H1 (cell line): Measurements from ENCODE around the gene S100G.

Experiments used
- CEBPB ChIP-seq: IDR thresholded peaks from 2 replicates; pipeline ENCODE4 v1.6.1; 2012; ENCODE audit warnings: low read depth, low read length
- CHD2 ChIP-seq: IDR thresholded peaks from 2 replicates; pipeline ENCODE4 v1.6.1; 2012; ENCODE audit warnings: low read length, improper control_type of control experiment
- CTBP2 ChIP-seq: IDR thresholded peaks from 2 replicates; pipeline ENCODE4 v1.7.0; 2011; ENCODE audit warnings: borderline replicate concordance, mild to moderate bottlenecking, moderate library complexity, mixed read lengths, low read length; ENCODE audit not compliant: insufficient read depth, insufficient read length
- CTCF ChIP-seq, 3 experiments: IDR thresholded peaks; 1 replicate in 2 of 3; 2 replicates in 1 of 3; pipeline versions ENCODE4 v1.5.1 to v1.6.1; 2011; ENCODE audit warnings: low read length in 3 of 3, mild to moderate bottlenecking in 3 of 3, inconsistent platforms in 2 of 3, low read depth in 1 of 3, moderate library complexity in 1 of 3; ENCODE audit not compliant: insufficient read depth in 1 of 3; ENCODE audit errors: control extremely low read depth in 1 of 3
- EGR1 ChIP-seq: IDR thresholded peaks from 2 replicates; pipeline ENCODE4 v1.6.1; 2011; ENCODE audit warnings: low read depth, low read length, borderline replicate concordance
- EP300 ChIP-seq, 2 experiments: IDR thresholded peaks; 1 replicate in 1 of 2; 2 replicates in 1 of 2; pipeline ENCODE4 v1.6.1; 2011 to 2012; ENCODE audit warnings: low read depth in 2 of 2, low read length in 2 of 2, mild to moderate bottlenecking in 2 of 2, borderline replicate concordance in 1 of 2, inconsistent platforms in 1 of 2, moderate library complexity in 1 of 2
- EZH2 ChIP-seq: fragments of 200-600 bp; sonication (generic); IDR thresholded peaks from 2 replicates; pipeline ENCODE4 v1.7.1; 2012; ENCODE audit warnings: low read depth, mild to moderate bottlenecking, moderate library complexity, low read length, inconsistent platforms; ENCODE audit not compliant: severe bottlenecking
- FOSL1 ChIP-seq: IDR thresholded peaks from 2 replicates; pipeline ENCODE4 v1.6.1; 2011; ENCODE audit warnings: mild to moderate bottlenecking, low read depth, low read length, moderate library complexity; ENCODE audit not compliant: insufficient read depth
- JUND ChIP-seq: IDR thresholded peaks from 2 replicates; pipeline ENCODE4 v1.6.1; 2011; ENCODE audit warnings: mild to moderate bottlenecking, improper control_type of control experiment, low read length
- MAFK ChIP-seq: IDR thresholded peaks from 2 replicates; pipeline ENCODE4 v1.6.1; 2012; ENCODE audit warnings: low read depth, mild to moderate bottlenecking, improper control_type of control experiment, low read length
- POLR2A ChIP-seq, 2 experiments: IDR thresholded peaks; 1 replicate in 1 of 2; 2 replicates in 1 of 2; pipeline ENCODE4 v1.6.1; 2011; ENCODE audit warnings: low read depth in 2 of 2, low read length in 2 of 2, mild to moderate bottlenecking in 2 of 2; ENCODE audit errors: control extremely low read depth in 1 of 2
- RAD21 ChIP-seq, 2 experiments: IDR thresholded peaks in 1 of 2; conservative IDR thresholded peaks in 1 of 2; 2 replicates each; pipeline ENCODE4 v1.6.1; 2011; ENCODE audit warnings: low read depth in 2 of 2, low read length in 2 of 2, improper control_type of control experiment in 1 of 2, inconsistent platforms in 1 of 2, mild to moderate bottlenecking in 1 of 2, moderate library complexity in 1 of 2
- RXRA ChIP-seq: IDR thresholded peaks from 2 replicates; pipeline ENCODE4 v1.6.1; 2011; ENCODE audit warnings: low read depth, mild to moderate bottlenecking, low read length, moderate library complexity; ENCODE audit not compliant: insufficient read depth
- SIN3A ChIP-seq, 2 experiments: IDR thresholded peaks in 1 of 2; conservative IDR thresholded peaks in 1 of 2; 2 replicates each; pipeline ENCODE4 v1.6.1; 2011 to 2012; ENCODE audit warnings: low read length in 2 of 2, improper control_type of control experiment in 1 of 2, low read depth in 1 of 2, mild to moderate bottlenecking in 1 of 2

- no peak for TF ChIP-seq SIN3A (conservative IDR thresholded peaks at IDR 0.05 in 1 of 2, IDR thresholded peaks at IDR 0.05 in 1 of 2; ENCODE audit: low read depth in 1 of 2, low read length in 2 of 2)
- TF ChIP-seq FOSL1, result no peak
- TF ChIP-seq POLR2A (IDR thresholded peaks at IDR 0.05; ENCODE audit: control extremely low read depth in 1 of 2, low read depth in 2 of 2, low read length in 2 of 2), result no peak
- no peak for TF ChIP-seq CEBPB
- no peak for TF ChIP-seq RAD21 (IDR thresholded peaks at IDR 0.05 in 1 of 2, conservative IDR thresholded peaks at IDR 0.05 in 1 of 2; ENCODE audit: low read depth in 2 of 2, low read length in 2 of 2)
- no peak for TF ChIP-seq EP300 (IDR thresholded peaks at IDR 0.05; ENCODE audit: borderline replicate concordance in 1 of 2, low read depth in 2 of 2, low read length in 2 of 2)
- TF ChIP-seq CTCF (IDR thresholded peaks at IDR 0.05; ENCODE audit: control extremely low read depth in 1 of 3, insufficient read depth in 1 of 3, low read depth in 1 of 3, low read length in 3 of 3), result no peak
- TF ChIP-seq MAFK, result no peak
- no peak for TF ChIP-seq EZH2
- TF ChIP-seq CTBP2, result no peak
- no peak for TF ChIP-seq EGR1
- TF ChIP-seq JUND, result no peak
- TF ChIP-seq CHD2, result no peak
- TF ChIP-seq RXRA, result no peak
Observed at GRCh38 chrX:16659321-16659720, 9.4 kb downstream of the S100G start.
